ENCODE data around the gene ASB6.

DNA sequence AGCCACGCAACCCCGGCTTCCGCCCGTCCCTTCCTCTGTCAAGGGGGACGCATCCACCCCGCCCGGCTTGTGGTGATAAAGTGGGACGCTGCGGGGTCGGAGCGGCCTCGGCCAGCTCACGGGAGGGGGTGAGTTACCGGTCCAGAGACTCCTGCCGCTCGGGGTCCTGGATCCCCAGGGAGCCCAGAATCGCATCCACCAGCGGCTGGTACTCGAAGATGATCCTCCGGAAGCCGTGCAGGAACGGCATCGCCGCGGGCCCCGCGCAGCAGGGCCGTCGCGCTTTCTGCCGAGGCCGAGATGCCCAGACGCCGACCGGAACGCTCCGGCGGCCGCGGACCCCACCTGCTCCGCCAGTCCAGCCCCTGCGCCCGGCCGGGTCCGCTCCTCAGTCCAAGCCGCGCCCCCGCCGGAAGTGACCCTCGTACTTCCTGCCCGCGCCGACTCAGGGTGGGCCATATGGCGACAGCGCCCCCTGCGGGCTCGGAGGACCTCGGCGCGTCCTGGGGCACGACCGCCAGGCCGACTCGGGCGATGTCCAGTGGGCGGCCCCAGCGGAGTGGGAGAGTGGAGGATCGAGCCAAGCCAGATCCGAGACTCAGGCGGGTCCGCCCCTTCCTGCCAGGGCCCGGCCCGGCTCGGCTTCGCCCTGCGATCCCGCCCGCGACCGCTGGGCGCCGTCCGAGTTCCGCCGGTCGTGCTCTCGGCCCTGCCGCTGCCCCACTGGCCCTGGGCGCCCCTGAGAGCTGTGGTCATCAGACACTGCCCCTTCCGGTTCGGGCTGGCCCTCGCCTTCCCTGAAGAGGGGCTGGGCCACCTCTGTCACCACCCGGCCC lies at the start of gene ASB6:
- TF ChIP-seq, protein P1, sequence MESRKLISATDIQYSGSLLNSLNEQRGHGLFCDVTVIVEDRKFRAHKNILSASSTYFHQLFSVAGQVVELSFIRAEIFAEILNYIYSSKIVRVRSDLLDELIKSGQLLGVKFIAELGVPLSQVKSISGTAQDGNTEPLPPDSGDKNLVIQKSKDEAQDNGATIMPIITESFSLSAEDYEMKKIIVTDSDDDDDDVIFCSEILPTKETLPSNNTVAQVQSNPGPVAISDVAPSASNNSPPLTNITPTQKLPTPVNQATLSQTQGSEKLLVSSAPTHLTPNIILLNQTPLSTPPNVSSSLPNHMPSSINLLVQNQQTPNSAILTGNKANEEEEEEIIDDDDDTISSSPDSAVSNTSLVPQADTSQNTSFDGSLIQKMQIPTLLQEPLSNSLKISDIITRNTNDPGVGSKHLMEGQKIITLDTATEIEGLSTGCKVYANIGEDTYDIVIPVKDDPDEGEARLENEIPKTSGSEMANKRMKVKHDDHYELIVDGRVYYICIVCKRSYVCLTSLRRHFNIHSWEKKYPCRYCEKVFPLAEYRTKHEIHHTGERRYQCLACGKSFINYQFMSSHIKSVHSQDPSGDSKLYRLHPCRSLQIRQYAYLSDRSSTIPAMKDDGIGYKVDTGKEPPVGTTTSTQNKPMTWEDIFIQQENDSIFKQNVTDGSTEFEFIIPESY (IDR thresholded peaks at IDR 0.05; ENCODE audit: borderline replicate concordance, low read depth): no peak
- TF ChIP-seq FOXJ3 (CRISPR knock-in tag; IDR thresholded peaks at IDR 0.05) (no peak), POLR2AphosphoS5 (IDR thresholded peaks at IDR 0.05; ENCODE audit: low read depth, low read length) (peak; percentile 52), MXI1 (IDR thresholded peaks at IDR 0.05; ENCODE audit: low read depth, low read length) (peak; percentile 67; the same call in 1 of the 2 replicates), SMC3 (IDR thresholded peaks at IDR 0.05; ENCODE audit: low read depth, low read length) (peak; percentile 90), EP300 (IDR thresholded peaks at IDR 0.05; ENCODE audit: borderline replicate concordance in 1 of 2, low read depth in 1 of 2, low read length in 1 of 2) (no peak; a peak in 1 of 4 replicates), EZH2phosphoT487 (IDR thresholded peaks at IDR 0.05; ENCODE audit: borderline replicate concordance, low read depth) (no peak), YY1 (IDR thresholded peaks at IDR 0.05; ENCODE audit: low read depth) (0 out of 2 replicates have a peak, but pooled peaks have one; percentile 54)
- TF ChIP-seq, protein P2, sequence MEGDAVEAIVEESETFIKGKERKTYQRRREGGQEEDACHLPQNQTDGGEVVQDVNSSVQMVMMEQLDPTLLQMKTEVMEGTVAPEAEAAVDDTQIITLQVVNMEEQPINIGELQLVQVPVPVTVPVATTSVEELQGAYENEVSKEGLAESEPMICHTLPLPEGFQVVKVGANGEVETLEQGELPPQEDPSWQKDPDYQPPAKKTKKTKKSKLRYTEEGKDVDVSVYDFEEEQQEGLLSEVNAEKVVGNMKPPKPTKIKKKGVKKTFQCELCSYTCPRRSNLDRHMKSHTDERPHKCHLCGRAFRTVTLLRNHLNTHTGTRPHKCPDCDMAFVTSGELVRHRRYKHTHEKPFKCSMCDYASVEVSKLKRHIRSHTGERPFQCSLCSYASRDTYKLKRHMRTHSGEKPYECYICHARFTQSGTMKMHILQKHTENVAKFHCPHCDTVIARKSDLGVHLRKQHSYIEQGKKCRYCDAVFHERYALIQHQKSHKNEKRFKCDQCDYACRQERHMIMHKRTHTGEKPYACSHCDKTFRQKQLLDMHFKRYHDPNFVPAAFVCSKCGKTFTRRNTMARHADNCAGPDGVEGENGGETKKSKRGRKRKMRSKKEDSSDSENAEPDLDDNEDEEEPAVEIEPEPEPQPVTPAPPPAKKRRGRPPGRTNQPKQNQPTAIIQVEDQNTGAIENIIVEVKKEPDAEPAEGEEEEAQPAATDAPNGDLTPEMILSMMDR (IDR thresholded peaks at IDR 0.05): peak; percentile 87
- TF ChIP-seq, protein P3, sequence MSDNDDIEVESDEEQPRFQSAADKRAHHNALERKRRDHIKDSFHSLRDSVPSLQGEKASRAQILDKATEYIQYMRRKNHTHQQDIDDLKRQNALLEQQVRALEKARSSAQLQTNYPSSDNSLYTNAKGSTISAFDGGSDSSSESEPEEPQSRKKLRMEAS (IDR thresholded peaks at IDR 0.05; ENCODE audit: low read depth): peak; percentile 76
- TF ChIP-seq, protein P4, sequence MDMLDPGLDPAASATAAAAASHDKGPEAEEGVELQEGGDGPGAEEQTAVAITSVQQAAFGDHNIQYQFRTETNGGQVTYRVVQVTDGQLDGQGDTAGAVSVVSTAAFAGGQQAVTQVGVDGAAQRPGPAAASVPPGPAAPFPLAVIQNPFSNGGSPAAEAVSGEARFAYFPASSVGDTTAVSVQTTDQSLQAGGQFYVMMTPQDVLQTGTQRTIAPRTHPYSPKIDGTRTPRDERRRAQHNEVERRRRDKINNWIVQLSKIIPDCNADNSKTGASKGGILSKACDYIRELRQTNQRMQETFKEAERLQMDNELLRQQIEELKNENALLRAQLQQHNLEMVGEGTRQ (IDR thresholded peaks at IDR 0.05; ENCODE audit: borderline replicate concordance, low read depth, low read length): no peak
